Mesenchymal stem cell (in vitro differentiated cells and primary cell): ENCODE data around the gene TNP2.
A peak's percentile ranks its signal among the peaks of the same experiment; 100 is the strongest.

Source experiments
- DNase-seq: peaks from one replicate; pipeline ENCODE4 v3.0.0-alpha.2; 2013
- H2AFZ ChIP-seq: one replicate; pipeline ENCODE4 v1.6.1; 2013; ENCODE audit warnings: low read depth, mild to moderate bottlenecking, control low read depth, inconsistent platforms, low read length, moderate library complexity
- H2AK5ac ChIP-seq: 2 replicates; pipeline ENCODE4 v1.6.1; 2013; ENCODE audit warnings: low read length, moderate library complexity, mild to moderate bottlenecking, inconsistent platforms; ENCODE audit not compliant: severe bottlenecking
- H2BK120ac ChIP-seq: one replicate; pipeline ENCODE4 v1.6.1; 2013; ENCODE audit warnings: low read depth, mild to moderate bottlenecking, inconsistent platforms, low read length, moderate library complexity
- H2BK12ac ChIP-seq, 2 experiments: one replicate each; pipeline ENCODE4 v1.6.1; 2013; ENCODE audit warnings: inconsistent platforms in 2 of 2, low read length in 2 of 2, mild to moderate bottlenecking in 2 of 2, moderate library complexity in 2 of 2, control low read depth in 1 of 2
- H2BK15ac ChIP-seq: one replicate; pipeline ENCODE4 v1.6.1; 2013; ENCODE audit warnings: mild to moderate bottlenecking, low read depth, inconsistent platforms; ENCODE audit not compliant: poor library complexity, severe bottlenecking
- H2BK5ac ChIP-seq: 2 replicates; pipeline ENCODE4 v1.6.1; 2013; ENCODE audit warnings: low read depth, mild to moderate bottlenecking, low read length, control low read depth, inconsistent platforms; ENCODE audit not compliant: poor library complexity, severe bottlenecking
- H3K14ac ChIP-seq, 2 experiments: one replicate each; pipeline ENCODE4 v1.6.1; 2013; ENCODE audit warnings: inconsistent platforms in 2 of 2, low read length in 2 of 2, control low read depth in 1 of 2, mild to moderate bottlenecking in 1 of 2, moderate library complexity in 1 of 2
- H3K18ac ChIP-seq, 2 experiments: one replicate each; pipeline ENCODE4 v1.6.1; 2013; ENCODE audit warnings: inconsistent platforms in 2 of 2, low read length in 2 of 2, control low read depth in 1 of 2, low read depth in 1 of 2, mild to moderate bottlenecking in 1 of 2
- H3K23ac ChIP-seq, 2 experiments: one replicate each; pipeline ENCODE4 v1.6.1; 2013; ENCODE audit warnings: inconsistent platforms in 2 of 2, low read length in 2 of 2, mild to moderate bottlenecking in 2 of 2, moderate library complexity in 2 of 2, control low read depth in 1 of 2
- H3K27ac ChIP-seq: 2 replicates; pipeline ENCODE4 v1.5.1; 2013; ENCODE audit warnings: mild to moderate bottlenecking, moderate library complexity, low read length, control low read depth, inconsistent platforms; ENCODE audit not compliant: poor library complexity, severe bottlenecking
- H3K27me3 ChIP-seq, 2 experiments: 2 replicates each; pipeline versions ENCODE4 v1.6.1 to v1.7.0; 2013; ENCODE audit warnings: low read length in 2 of 2, mild to moderate bottlenecking in 2 of 2, moderate library complexity in 2 of 2, control low read depth in 1 of 2, inconsistent platforms in 1 of 2; ENCODE audit not compliant: control insufficient read depth in 1 of 2, insufficient read depth in 1 of 2
- H3K36me3 ChIP-seq, 2 experiments: 2 replicates each; pipeline versions ENCODE4 v1.6.1 to v1.7.0; 2013; ENCODE audit warnings: low read length in 2 of 2, control low read depth in 1 of 2, inconsistent platforms in 1 of 2, low read depth in 1 of 2, mild to moderate bottlenecking in 1 of 2; ENCODE audit not compliant: insufficient read depth in 2 of 2, control insufficient read depth in 1 of 2
- H3K4ac ChIP-seq, 2 experiments: one replicate each; pipeline ENCODE4 v1.6.1; 2013; ENCODE audit warnings: inconsistent platforms in 2 of 2, low read length in 2 of 2, mild to moderate bottlenecking in 2 of 2, moderate library complexity in 2 of 2, control low read depth in 1 of 2, low read depth in 1 of 2
- H3K4me1 ChIP-seq: 2 replicates; pipeline ENCODE4 v1.6.1; 2013; ENCODE audit warnings: low read depth, low read length, control low read depth; ENCODE audit not compliant: control insufficient read depth, insufficient read depth
- H3K4me2 ChIP-seq: 2 replicates; pipeline ENCODE4 v1.6.1; 2013; ENCODE audit warnings: low read length, mild to moderate bottlenecking, inconsistent platforms; ENCODE audit not compliant: poor library complexity, severe bottlenecking
- H3K4me3 ChIP-seq, 2 experiments: 2 replicates each; pipeline versions ENCODE4 v1.5.1 to v1.7.0; 2013; ENCODE audit warnings: low read length in 2 of 2, mild to moderate bottlenecking in 2 of 2, control low read depth in 1 of 2, low read depth in 1 of 2; ENCODE audit not compliant: insufficient read depth in 1 of 2
- H3K79me1 ChIP-seq: replicated peaks from 2 replicates; pipeline ENCODE4 v1.6.1; 2013; ENCODE audit warnings: mild to moderate bottlenecking, control low read depth, low read length, inconsistent platforms; ENCODE audit not compliant: poor library complexity, severe bottlenecking
- H3K9ac ChIP-seq: 2 replicates; pipeline ENCODE4 v1.7.0; 2013; ENCODE audit warnings: mild to moderate bottlenecking, low read length, moderate library complexity
- H3K9me3 ChIP-seq: 2 replicates; pipeline ENCODE4 v1.7.0; 2013; ENCODE audit warnings: mild to moderate bottlenecking, low read length; ENCODE audit not compliant: control insufficient read depth
- H4K8ac ChIP-seq: one replicate; pipeline ENCODE4 v1.6.1; 2013; ENCODE audit warnings: inconsistent platforms, mild to moderate bottlenecking, low read length, moderate library complexity
- H4K91ac ChIP-seq: one replicate; pipeline ENCODE4 v1.6.1; 2013; ENCODE audit warnings: mild to moderate bottlenecking, low read length, inconsistent platforms
- WGBS: methylation state at CpG from one replicate; pipeline ENCODE4 v1.1.7; 2013; ENCODE audit warnings: mixed read lengths; 5-methylcytosine and 5-hydroxymethylcytosine counted together

The TNP2 gene

DNA sequence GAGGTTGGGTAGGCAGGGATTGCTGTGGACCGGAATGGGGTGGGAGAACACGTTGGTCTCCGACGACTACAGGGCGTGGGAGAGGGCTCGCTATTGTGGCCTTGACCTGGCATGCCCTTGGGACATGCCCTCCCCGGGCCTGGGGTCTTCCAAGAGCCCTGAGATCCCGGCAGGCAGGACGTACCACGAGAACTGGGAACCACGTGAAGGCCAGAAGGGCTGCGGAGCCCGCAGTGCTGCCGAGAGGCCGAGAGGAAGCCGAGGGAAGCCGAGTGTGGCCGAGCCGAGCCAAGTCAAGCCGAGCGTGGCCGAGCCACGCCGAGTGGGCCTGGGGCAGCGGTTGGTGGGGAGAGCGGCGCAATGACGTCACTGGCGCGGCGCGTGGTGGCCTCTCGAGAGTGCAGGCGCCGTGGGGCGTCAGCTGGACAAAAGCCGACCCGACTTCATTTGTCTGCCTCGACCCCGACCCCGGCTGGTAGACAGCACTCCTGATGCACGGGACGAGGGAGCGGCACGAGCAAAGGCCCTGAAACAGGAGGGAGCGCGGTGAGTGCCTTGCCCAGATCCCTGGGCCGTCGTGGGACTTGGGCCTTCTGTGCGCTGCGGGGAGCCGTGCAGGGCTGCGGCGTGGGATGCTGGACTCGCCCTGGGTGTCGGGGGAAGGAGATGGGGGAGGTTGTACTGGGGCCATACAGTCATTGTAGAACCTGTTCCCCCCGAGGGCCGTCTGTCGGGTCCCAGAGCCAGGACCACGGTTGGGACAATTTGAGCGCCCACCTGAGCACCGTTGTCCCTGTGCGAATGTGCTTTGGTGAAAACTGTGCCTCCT lies 19.7 kb downstream of the TNP2 start:
- no peak overlapping the region for H3K4me2 ChIP-seq
- H2AFZ ChIP-seq: no peak overlapping the region
- H3K14ac ChIP-seq: no peak overlapping the region
- no peaks in the 10 kb centered on the region for H3K9me3 ChIP-seq
- peaks cover 5% of the 10 kb centered on the region for H3K79me1 ChIP-seq
- no peak overlapping the region for H2BK120ac ChIP-seq
- no peak overlapping the region for H3K23ac ChIP-seq
- peaks cover 32% of the 10 kb centered on the region for H3K4me1 ChIP-seq
- H2BK5ac ChIP-seq: no peak overlapping the region
- H2AK5ac ChIP-seq: no peak overlapping the region
- H3K27me3 ChIP-seq: no peaks in the 10 kb centered on the region
- peak overlapping the region; percentile 83 for H4K91ac ChIP-seq
- H4K8ac ChIP-seq: peak overlapping the region; percentile 8
- DNase-seq: no peak
- H2BK15ac ChIP-seq: no peak overlapping the region
- H3K36me3 ChIP-seq: peaks cover 0 to 27% of the 10 kb centered on the region in 2 experiments
- H3K9ac ChIP-seq: no peak overlapping the region
- peak overlapping the region in 1 of 2 experiments; percentile 19 for H3K18ac ChIP-seq
- H3K27ac ChIP-seq: no peak overlapping the region
- H3K4me3 ChIP-seq: no peak overlapping the region
- WGBS: 95% methylated on average over 61 of the region's 63 CpGs
- H2BK12ac ChIP-seq: peak overlapping the region in 1 of 2 experiments; percentile 21
- peak overlapping the region in 1 of 2 experiments; percentile 18 for H3K4ac ChIP-seq

DNA sequence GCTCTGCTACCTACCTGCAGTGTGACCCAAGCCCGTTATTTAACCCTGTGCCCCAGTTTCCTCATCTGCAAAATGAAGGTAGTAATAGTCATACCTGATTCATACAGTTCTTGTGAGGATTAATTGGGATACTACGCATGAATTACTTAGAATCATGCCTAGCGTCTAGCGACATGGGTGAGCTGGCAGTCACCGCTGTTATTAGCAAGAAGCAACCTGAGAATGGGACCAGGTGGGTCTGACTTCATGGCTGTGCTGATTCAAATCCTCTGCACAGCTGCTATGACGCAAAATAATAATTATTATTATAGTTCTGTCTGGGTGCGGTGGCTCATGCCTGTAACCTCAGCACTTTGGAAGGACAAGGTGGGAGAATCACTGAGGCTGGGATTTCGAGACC lies 21.0 kb downstream of the TNP2 start:
- no peak overlapping the region for H2BK15ac ChIP-seq
- no peaks in the 10 kb centered on the region for H3K9me3 ChIP-seq
- no peak overlapping the region for H3K18ac ChIP-seq
- H4K8ac ChIP-seq: no peak overlapping the region
- H3K23ac ChIP-seq: no peak overlapping the region
- no peak overlapping the region for H4K91ac ChIP-seq
- H2AK5ac ChIP-seq: no peak overlapping the region
- H3K4ac ChIP-seq: no peak overlapping the region
- peaks cover 0 to 7% of the 10 kb centered on the region in 2 experiments for H3K27me3 ChIP-seq
- peaks cover 3% of the 10 kb centered on the region for H3K79me1 ChIP-seq
- H3K14ac ChIP-seq: no peak overlapping the region
- peaks cover 24% of the 10 kb centered on the region for H3K4me1 ChIP-seq
- no peak for DNase-seq
- no peak overlapping the region for H2BK120ac ChIP-seq
- no peak overlapping the region for H2BK12ac ChIP-seq
- H2BK5ac ChIP-seq: no peak overlapping the region
- no peak overlapping the region for H3K4me2 ChIP-seq
- 98% methylated on average over 7 of the region's 8 CpGs for WGBS
- H2AFZ ChIP-seq: no peak overlapping the region
- H3K9ac ChIP-seq: no peak overlapping the region
- no peak overlapping the region for H3K27ac ChIP-seq
- H3K4me3 ChIP-seq: no peak overlapping the region
- peaks cover 0 to 19% of the 10 kb centered on the region in 2 experiments for H3K36me3 ChIP-seq

DNA sequence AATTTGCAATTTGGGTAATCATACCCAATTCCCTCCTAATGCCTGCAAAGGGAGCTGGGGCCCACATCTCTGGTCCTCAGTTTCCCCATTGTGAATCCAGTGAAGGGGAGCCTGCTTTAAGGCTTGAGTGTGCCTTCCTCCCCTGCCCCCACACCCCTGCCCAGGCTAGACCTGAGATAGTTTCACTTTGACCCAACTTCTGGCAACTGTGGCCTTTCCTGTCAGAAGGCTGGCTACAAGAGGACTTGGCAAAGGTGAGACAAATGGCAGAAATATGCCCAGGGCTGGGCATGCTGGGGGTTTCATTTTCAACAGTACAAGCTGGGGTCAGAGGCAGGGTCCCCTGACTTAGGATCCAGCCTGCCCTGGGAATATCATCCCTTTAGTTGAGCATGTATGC lies 23.1 kb downstream of the TNP2 start:
- peaks cover 0 to 16% of the 10 kb centered on the region in 2 experiments for H3K27me3 ChIP-seq
- no peak overlapping the region for H3K27ac ChIP-seq
- H3K36me3 ChIP-seq: peaks cover 0 to 9% of the 10 kb centered on the region in 2 experiments
- H2BK120ac ChIP-seq: no peak overlapping the region
- H2AFZ ChIP-seq: no peak overlapping the region
- no peak overlapping the region for H2BK15ac ChIP-seq
- H4K8ac ChIP-seq: no peak overlapping the region
- H2AK5ac ChIP-seq: no peak overlapping the region
- no peak overlapping the region for H3K4me2 ChIP-seq
- no peak overlapping the region for H3K9ac ChIP-seq
- H3K4me3 ChIP-seq: no peak overlapping the region
- no peak overlapping the region for H3K23ac ChIP-seq
- H3K18ac ChIP-seq: no peak overlapping the region
- H4K91ac ChIP-seq: no peak overlapping the region
- H3K79me1 ChIP-seq: no peaks in the 10 kb centered on the region
- H3K4me1 ChIP-seq: peaks cover 11% of the 10 kb centered on the region
- no peaks in the 10 kb centered on the region for H3K9me3 ChIP-seq
- peak overlapping the region in 1 of 2 experiments; percentile 31 for H2BK12ac ChIP-seq
- no peak overlapping the region for H2BK5ac ChIP-seq
- no peak for DNase-seq
- H3K4ac ChIP-seq: no peak overlapping the region
- H3K14ac ChIP-seq: no peak overlapping the region

DNA sequence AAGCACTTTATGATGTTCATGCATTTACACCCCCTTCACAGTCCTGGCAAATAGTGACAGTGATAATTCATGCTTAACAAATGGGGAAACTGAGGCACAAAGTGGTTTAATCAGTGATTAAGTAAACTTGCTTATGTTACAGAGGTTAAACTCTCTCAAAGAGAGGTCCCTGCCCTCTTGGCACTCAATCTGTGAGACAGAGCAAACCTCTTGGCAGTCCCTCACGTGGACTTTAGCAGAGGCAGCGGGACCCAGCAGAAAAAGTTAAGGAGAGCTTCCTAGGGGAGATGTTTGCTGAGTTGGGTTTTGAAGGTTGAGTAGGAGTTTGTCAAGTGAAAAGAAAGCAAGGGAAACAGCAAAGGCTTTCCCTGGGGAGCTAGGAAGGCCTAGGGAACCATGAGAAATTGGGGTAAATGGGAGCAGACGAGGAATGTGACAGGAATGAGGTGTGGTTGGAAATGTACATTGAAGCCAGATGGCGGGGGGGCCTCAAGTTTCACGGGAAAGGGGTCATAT lies 23.8 kb downstream of the TNP2 start:
- DNase-seq: no peak
- Histone ChIP-seq H3K18ac (no peak overlapping the region), H3K36me3 (peaks cover 0 to 9% of the 10 kb centered on the region in 2 experiments), H2BK5ac (no peak overlapping the region), H4K91ac (no peak overlapping the region), H2BK15ac (no peak overlapping the region), H2BK12ac (no peak overlapping the region), H3K27me3 (peaks cover 0 to 16% of the 10 kb centered on the region in 2 experiments), H2BK120ac (no peak overlapping the region), H2AK5ac (no peak overlapping the region), H3K9me3 (no peaks in the 10 kb centered on the region), H3K27ac (no peak overlapping the region), H3K9ac (no peak overlapping the region), H3K14ac (no peak overlapping the region), H3K4ac (no peak overlapping the region), H3K4me3 (no peak overlapping the region), H3K79me1 (no peaks in the 10 kb centered on the region), H2AFZ (no peak overlapping the region), H3K23ac (no peak overlapping the region), H3K4me2 (no peak overlapping the region), H3K4me1 (peaks cover 10% of the 10 kb centered on the region), H4K8ac (no peak overlapping the region)
- WGBS: 92% methylated on average over 4 of the region's 5 CpGs
